GM19452 (cell line): ENCODE data around the gene PAK3.

Experiments used
- ATAC-seq: cut with Tn5 transposase; IDR thresholded peaks from one replicate; pipeline ENCODE4 v1.9.1; 2021; ENCODE audit not compliant: unreplicated experiment

The PAK3 gene

DNA sequence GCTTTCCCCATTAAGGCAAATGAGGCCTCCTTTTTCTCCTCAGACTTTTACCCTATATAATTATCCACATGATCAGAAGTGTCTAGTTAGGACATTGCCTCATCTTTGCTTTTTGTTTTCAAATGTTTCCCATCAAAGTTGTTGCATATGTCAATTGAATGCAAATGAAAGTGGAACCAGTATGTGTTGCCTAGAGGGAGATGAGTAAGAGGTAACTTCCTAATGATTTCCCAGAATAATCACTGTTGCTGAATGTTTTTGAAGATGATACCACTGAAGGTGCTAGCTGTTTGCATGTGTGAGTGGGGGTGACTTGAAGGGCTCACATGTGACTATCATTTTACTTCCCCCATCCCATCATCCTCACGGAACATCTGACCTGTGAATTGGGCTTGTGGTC, 33.9 kb downstream of the PAK3 start:
- no peak for ATAC-seq

DNA sequence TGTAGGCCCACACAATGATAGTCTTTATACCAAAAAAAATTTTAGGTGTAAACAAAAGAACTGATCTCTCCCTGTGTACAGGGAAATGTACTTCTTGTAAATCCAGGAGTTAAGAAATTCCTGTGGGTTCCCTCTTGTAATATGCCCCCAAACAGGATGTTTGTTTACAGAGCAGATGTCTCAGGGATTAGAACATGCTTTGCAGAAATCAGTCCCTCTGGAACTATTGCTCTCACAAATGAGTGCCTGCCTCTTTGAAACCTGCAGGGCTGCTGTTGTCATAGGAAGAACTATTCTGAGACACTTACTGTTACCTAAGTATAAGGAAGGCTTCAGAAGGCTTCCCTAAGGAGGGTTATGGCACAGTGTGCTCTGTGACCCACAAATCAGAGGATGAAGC, 35.6 kb downstream of the PAK3 start:
- ATAC-seq: no peak

DNA sequence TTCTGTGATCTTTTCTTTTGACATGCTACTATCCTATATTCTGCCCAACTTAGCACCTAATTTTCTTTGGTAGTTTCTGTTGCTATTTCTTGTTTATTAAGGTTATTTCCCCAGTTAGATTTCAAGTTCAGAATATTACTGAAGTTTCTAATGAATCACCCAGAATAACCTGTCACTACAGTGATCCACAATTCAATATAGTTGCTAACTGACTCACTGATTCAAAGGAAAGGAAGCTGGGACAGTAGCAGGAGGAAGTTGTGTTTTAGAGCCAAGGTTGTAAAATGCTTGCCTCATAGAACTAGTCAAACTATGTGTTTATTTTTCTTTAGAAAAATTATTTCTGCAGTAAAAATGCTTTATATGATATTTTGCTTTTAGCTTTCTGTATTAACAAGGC, 37.4 kb downstream of the PAK3 start:
- no peak for ATAC-seq

DNA sequence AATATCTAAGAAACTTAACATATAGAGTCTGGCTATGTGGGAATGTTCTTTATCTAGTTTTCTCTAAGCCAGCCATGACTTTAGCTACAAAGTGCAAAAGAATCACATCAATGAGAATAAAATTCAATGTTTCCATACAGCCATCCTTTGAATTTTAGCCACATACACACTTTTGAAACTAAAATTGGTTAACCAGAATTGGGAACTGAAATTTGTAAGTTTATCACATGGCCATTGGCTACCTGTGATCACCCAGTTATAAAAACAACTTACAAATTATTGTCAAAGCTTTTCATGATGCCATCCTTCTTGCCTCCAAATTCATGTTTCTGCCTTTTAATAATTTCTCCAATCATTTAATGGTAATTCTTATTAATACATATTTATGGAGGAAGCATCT, 49.9 kb downstream of the PAK3 start:
- ATAC-seq: no peak

DNA sequence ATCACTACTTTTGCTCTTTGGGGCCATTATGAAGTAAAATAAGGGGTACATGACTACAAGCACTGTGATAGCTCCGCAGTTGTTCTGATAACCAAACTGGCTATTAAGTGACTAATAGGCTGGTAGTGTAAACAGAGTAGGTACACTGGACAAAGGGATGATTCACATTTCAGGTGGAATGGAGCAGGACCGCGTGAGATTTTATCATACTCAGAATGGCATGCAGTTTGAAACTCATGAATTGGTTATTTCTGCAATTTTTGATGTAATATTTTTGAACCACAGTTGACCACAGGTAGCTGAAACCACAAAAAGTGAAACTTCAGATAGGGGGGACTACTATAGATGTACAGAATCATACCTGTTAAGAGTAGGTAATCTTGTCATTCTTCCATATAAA, 55.8 kb downstream of the PAK3 start:
- ATAC-seq: no peak

DNA sequence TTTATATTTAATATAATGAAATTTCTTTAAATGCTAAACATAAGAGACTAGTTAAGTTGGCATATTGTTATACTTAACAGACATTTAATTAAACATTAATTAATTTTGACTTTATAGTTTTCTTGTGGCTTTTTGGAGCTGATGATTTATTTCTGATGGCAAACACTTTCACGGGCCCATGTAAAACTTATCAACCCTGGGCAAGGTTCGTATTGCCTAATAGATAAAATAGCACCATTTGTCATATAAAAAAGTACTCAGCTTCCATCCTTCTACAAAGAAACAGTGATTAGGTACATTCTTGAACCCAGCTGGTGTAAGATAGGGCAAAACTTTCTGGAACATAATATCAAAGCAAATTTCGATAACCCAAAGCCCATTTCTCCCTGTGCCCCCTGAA, 63.2 kb downstream of the PAK3 start:
- no peak for ATAC-seq

DNA sequence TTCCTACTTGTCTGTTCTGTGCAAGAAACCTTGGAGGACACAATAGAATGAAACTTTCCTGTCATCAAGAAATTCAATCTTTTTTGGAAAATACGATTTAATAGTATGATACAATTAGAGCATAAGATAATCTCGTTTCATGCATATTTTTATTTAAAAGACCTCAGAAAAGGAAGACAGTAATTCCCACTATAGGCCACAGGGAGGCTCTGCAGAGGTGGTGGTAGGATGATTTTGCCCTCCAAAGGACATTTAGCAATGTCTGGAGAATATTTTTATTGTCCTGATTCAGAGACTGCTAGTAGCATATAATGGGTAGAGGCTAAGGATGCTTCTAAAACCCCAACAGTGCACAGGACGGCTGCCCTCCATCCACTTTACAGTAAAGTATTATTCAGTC, 68.7 kb downstream of the PAK3 start:
- no peak for ATAC-seq

DNA sequence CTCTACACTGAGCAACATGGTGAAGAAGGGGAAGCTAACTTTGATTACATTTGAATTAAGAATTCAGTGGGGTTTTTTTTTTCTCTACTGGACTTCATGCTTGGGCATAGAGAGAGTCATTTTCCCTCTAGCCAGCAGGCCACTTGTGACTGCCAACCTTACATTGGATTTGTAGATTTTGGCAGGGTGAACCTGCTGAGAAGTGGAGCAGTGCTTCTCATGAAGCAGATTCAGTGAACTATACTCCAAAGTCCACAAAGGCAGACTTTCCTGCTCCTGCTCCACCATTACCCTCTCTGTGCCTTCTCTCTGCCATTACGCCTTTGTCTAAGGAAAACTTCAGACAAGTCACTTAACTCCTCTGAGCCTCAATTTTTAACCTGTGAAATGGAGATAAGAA, 69.9 kb downstream of the PAK3 start:
- no peak for ATAC-seq

DNA sequence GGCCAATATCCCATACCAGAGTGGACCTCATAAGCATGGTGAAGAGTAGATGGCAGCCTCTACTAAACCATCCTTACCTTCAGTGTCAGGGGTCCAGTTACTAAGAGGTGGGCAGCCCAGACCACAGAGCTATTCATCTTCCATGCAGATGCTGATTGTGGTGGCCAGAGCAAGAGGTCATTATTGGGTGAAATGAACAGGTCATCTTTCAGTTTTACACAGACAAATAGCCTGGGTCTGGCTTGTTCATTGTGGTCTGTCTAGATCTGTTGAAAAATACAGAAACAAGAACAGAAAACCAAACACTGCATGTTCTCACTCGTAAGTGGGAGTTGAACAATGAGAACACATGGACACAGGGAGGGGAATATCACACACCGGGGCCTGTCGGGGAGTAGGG, 71.3 kb downstream of the PAK3 start:
- ATAC-seq: no peak

DNA sequence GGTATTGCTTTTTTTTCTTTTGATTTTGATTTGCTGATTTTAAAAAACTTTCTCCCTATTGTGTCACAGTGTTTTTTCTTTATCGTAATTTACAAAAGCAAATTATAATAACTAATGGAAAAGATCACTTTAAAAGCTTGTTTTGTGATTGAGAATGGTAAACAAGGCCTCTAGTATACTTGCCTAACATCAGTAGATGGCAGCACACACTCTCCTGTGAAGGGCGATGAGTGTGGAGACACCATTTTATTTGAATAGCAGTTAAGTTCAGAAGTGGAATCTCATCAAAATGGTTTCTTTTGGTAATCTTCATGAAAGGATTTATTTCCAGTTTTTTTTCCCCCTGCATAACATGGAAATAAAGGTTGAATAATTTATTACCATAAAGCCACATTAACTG, 72.3 kb downstream of the PAK3 start:
- ATAC-seq: no peak

DNA sequence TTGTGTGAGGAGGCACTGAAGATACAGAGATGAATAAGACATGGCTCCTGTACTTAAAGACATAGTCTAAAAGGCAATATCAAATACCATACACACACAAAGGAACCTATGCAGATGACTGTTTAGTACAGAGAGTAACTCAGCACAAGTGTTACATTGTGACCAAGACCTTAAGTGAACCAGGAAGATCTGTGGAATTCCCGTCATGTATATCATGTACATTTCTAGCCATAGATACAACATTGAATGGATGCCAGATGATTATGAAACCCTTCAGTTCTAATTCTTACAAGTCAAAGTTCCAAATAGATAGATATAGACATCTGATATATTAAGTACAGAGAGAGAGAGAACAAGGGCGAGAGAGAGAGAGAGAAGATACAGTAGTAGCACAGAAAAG, 73.2 kb downstream of the PAK3 start:
- no peak for ATAC-seq

DNA sequence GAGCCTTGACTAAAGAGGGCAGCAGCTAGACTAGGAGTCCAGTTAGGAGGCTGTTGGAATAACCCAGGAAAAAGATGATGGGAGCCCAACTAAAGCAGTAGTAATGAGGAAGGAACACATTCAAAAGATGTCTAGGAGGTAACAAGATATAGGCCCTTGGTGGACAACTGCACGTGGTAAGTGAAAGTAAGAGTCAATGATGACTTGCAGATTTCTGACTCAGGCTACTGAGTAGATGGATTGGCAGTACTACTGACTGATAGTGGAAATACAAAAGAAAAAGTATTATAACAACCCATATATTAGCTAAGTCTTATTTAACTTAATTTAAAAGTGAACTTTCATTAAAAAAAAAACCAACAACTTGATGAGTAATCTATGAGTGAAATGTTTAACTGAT, 74.0 kb downstream of the PAK3 start:
- no peak for ATAC-seq

DNA sequence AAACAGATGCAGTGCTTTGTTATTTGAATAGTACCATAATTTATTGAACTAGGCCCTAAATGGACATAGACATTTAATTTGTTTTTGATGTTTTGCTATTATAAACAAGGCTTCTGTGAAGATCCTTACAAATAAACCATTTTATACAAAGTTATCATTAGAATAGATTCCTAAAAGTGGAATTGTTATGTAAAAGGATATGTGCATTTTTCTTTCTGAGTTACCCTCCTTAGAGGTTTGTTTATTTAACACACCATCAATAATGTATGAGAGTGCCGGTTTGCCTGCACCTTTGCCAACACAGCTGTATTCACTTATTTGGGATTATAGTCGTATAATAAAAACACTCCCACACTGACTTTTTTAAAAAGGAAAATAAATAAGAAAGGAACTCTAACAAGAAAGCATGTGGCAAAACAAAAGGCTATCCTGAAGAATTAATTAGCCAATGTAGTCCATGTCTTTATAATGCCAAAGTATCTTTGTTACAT, 84.8 kb downstream of the PAK3 start:
- no peak for ATAC-seq

DNA sequence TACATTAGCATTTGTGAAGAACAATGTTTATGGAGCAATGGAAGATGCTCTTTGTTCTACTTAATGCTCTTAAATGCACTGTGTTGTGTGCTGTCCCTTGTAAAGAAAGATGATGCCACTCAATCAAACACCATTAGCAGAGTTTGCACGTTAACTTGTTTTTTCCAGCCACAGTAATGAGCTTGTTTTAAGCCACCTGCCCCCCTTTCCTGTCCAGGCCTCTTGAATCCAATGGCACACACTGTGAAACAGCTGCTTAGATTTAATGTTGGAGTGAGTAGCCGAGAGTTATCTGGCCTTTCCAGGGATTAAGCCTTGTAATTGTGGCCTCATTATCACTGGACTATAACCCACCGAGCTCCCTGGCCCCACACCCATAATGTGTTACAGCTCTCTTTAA, 86.0 kb downstream of the PAK3 start:
- no peak for ATAC-seq

DNA sequence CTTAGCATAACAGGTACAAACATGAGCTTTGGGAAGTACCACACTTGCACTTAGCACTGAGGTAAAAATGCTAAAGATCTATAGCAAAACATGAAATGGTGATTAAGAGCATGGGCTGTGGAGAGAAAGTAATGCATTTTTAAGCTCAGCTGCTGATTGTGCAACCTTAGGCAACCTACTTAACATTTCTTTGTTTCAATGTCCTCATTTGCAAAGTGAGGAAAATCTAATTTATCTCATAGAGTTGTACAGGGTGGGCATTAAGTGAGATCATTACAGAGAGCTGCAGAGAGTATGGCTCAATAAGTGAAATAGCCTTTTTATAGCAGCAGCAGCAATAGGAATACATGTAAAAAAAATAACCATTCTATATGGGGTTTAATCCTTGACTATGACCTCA, 87.0 kb downstream of the PAK3 start:
- ATAC-seq: no peak

DNA sequence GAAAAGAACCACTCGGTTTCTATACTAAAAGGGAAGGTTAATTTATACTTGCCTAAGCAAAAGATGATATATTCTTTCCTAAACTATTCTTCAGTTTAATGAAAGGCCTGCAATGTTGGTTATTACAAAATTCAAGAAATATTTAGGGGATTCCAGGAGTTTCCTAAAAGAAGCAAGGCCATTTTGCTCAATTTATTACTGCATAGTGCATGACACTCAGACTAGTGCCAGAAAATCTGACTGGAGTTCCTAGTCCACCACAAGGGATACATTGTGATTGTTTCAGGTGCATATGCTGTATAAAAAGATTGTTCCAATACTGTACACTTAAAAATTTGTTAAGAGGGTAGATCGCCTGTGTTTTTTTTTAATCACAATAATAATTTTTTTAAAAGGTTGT, 95.6 kb downstream of the PAK3 start:
- no peak for ATAC-seq

DNA sequence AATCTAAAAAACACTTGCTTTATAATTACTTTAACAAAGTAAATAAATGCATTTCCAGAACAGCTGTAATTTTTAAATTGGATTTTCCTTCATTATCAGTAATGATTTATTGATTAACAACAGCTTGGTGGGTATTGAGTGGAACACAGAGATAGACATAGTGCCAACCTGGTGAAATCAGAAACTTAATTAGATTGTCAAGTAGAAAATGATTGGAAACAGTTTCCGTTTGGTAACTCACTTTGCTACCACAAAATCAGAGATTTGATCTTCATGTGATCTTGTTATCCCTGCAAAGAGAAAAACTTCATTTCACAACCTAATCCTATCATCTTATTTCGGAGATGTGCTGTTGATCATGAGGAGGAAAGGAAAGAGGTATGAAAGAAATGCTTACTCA, 103.5 kb downstream of the PAK3 start:
- no peak for ATAC-seq

DNA sequence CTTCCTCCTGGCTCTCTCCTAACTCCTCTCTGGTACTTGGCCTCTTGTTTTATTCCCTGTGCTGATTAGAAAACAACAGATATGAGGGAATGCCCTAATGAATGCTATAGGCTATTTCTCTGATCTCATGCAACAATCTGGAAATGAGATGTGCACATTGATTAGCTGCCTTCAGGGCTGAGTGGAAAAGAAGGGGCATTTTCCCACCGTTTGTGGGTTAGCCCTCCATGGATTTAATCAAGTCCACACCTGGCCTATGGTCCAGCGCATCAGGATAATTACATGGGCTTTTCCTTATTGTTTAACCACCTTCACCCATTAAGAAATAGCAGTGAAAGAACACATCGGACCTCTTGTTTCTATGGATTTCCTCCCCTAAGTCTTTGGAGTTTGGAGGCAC, 104.3 kb downstream of the PAK3 start:
- no peak for ATAC-seq

DNA sequence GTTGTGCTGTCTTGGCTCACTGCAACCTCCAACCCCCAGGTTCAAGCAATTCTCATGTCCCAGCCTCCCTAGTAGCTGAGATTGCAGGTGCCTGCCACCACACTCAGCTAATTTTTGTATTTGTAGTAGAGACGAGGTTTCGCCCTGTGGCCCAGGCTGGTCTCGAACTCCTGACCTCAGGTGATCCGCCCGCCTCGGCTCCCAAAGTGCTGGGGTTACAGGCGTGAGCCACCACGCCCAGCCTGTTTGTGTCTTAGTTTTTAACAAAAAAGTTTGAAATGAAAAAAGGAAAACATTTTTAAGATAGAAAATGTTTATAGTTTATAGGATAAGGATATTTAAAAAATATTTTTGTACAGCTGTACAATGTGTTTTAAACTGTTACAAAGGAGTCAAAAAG, 111.9 kb downstream of the PAK3 start:
- ATAC-seq: no peak

DNA sequence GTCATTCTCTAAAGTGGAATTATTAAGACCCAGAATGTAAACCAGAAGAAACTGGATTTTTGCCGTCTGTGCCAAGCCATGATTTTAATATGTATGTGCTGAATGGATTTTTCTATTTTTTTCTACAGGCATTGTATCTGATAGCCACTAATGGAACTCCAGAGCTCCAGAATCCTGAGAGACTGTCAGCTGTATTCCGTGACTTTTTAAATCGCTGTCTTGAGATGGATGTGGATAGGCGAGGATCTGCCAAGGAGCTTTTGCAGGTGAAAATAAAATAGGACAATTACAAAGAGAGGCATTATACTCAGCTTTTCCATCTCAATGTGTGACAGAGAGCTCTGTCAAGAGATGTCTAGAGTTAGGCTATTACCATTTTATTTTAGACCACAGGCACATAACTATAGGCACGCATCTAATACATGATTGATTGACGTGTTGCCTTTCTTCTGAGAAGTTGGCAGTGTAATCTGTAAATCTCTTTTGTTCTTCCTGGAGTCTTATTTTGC, 120.4 kb downstream of the PAK3 start:
- no peak for ATAC-seq

DNA sequence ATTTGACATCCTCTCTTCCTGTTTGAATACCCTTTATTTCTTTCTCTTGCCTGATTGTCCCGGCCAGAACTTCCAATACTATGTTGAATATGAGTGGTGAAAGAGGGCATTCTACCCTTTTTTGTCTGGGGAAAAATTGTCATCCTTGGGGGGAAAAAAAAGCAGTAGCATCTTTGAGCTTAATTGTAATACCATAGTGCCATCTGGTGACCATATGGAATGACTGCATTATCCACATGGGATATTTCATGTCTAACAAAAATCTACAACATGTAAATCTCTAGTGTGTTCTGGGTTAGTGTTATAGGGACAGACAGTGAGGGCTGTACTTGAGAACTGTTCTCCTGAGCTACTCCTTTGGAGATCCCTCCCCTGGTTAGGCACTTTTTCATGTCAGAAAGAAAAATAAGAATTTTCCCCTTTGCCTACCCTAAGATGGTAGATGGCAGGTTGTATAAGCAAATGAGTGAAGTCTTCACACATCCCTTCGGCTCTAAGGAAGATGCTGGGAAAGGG, 148.3 kb downstream of the PAK3 start:
- ATAC-seq: no peak

DNA sequence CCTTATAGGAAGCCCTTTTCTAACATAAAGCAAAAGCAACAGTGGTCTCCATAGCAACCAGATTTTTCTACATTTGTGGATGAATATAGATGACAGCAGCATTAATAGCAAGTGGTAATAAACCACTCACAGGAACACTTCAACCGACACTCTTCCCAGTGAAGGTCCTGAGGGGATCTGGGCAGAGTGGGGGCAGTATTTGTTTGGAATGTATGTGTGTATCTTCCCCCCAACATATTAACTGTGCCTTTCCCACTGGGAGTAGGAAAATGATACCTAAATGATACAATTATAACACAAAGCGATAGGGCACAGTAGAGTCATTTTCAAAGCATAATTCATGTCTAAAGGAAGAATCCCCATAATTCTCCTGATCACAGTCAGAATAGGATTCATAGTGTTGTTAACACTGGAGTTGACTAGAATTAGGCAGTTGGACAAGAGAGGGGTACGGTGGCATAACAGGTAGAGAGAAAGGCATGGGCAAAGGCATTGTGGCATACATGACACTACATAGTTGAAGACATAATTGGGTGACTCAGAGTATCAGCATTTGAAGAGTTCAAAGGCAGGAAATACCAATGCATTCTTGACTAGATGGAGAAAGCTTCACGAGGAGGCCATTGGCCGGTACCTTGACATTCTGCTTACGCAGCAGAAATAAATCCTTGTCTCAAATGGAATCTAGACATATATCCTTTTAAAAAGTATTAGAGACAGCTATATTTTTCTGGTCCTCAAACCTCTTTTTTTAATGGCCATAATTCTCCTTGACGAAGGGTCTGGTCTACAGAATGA, 159.1 kb downstream of the PAK3 start:
- no peak for ATAC-seq

DNA sequence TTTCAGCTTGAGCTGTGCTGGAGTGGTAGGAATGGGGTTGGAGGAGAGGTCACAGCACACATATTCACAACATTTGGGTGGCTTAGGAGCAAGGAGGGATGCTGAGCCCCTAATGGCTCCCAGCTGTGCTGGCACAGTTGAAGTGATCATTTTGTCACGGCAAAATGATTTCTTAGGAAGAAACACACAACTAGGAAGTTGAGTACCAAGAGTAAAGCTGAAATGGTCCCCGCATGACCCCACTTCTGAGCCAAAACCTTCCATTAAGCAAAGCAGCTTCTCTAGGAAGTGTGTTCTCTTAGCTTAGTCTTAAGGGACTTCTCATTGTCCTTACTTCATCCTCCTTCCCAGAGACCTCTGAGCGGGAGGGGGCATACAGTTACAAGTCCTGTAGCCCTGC, 161.7 kb downstream of the PAK3 start:
- no peak for ATAC-seq
